T-cell (primary cell): ENCODE measurements around the gene DAZL. TPM values are rescaled to one million over a fixed set of nuclear protein-coding genes. Genes with fewer than 3 reads are reported as not detected.

Experiments used
- ATAC-seq, 4 experiments: fragments of 200-7000 bp in 3 of 4; fragments of 150-1000 bp in 1 of 4; cut with Tn5 transposase; replicated peaks in 1 of 4; 1 replicate in 3 of 4; 2 replicates in 1 of 4; pipeline ENCODE4 v1.10.0; 2021; ENCODE audit warnings: moderate library complexity in 3 of 4, mild to moderate bottlenecking in 2 of 4, moderate number of reproducible peaks in 1 of 4
- CTCF ChIA-PET, 2 donors: fragments of 300-600 bp; sonication (Branson Sonifier 250); formaldehyde crosslinking; loops; one replicate each; lab custom pipeline; 2022; ENCODE audit warnings: antibody characterized with exemption in 2 of 2; lab: Charles Lee
- POLR2A ChIA-PET, 2 donors: fragments of 300-600 bp; sonication (Branson Sonifier 250); formaldehyde crosslinking; loops; one replicate each; lab custom pipeline; 2022; ENCODE audit warnings: antibody characterized with exemption in 2 of 2; lab: Charles Lee
- DNase-seq, 35 experiments: peaks; one replicate each; pipeline versions ENCODE4 v3.0.0 to v3.0.0-alpha.2; 2013 to 2023
- H3K27ac ChIP-seq: one replicate; pipeline ENCODE4 v1.5.1; 2013; ENCODE audit warnings: low read length
- H3K27me3 ChIP-seq, 2 experiments: replicated peaks in 1 of 2; 1 replicate in 1 of 2; 2 replicates in 1 of 2; pipeline versions ENCODE4 v1.6.1 to v1.7.0; 2013; ENCODE audit warnings: low read length in 1 of 2, mixed read lengths in 1 of 2; ENCODE audit not compliant: control insufficient read depth in 2 of 2, insufficient read depth in 2 of 2; ENCODE audit errors: extremely low read depth in 1 of 2
- H3K36me3 ChIP-seq, 2 donors: 1 replicate in 1 of 2; 2 replicates in 1 of 2; pipeline versions ENCODE4 v1.6.1 to v1.7.0; 2013; ENCODE audit warnings: low read length in 1 of 2; ENCODE audit not compliant: control insufficient read depth in 2 of 2, insufficient read depth in 1 of 2; ENCODE audit errors: extremely low read depth in 1 of 2
- H3K4me1 ChIP-seq, 2 experiments: 1 replicate in 1 of 2; 2 replicates in 1 of 2; pipeline versions ENCODE4 v1.6.1 to v1.7.0; 2013; ENCODE audit warnings: low read length in 2 of 2, mixed read lengths in 1 of 2; ENCODE audit not compliant: insufficient read depth in 2 of 2, control insufficient read depth in 1 of 2; ENCODE audit errors: extremely low read depth in 1 of 2
- H3K4me3 ChIP-seq, 2 donors: 1 replicate in 1 of 2; 2 replicates in 1 of 2; pipeline versions ENCODE4 v1.5.1 to v1.7.0; 2013; ENCODE audit warnings: mild to moderate bottlenecking in 2 of 2, low read length in 1 of 2, moderate library complexity in 1 of 2; ENCODE audit not compliant: control insufficient read depth in 1 of 2; ENCODE audit errors: extremely low read depth in 1 of 2
- H3K9me3 ChIP-seq: 2 replicates; pipeline ENCODE4 v1.7.0; 2013
- H3K27ac Mint-ChIP-seq, 2 donors: one replicate each; pipeline ENCODE4 v1.8.0; 2020 to 2021; ENCODE audit warnings: mild to moderate bottlenecking in 2 of 2, mixed read lengths in 2 of 2
- H3K27me3 Mint-ChIP-seq, 2 donors: one replicate each; pipeline ENCODE4 v1.8.0; 2021 to 2022; ENCODE audit warnings: mixed read lengths in 2 of 2
- H3K36me3 Mint-ChIP-seq: one replicate; pipeline ENCODE4 v1.8.0; 2021; ENCODE audit warnings: mixed read lengths
- H3K4me1 Mint-ChIP-seq, 3 donors: one replicate each; pipeline ENCODE4 v1.8.0; 2020 to 2022; ENCODE audit warnings: mixed read lengths in 3 of 3, mild to moderate bottlenecking in 1 of 3
- H3K4me3 Mint-ChIP-seq, 3 donors: one replicate each; pipeline ENCODE4 v1.8.0; 2020 to 2022; ENCODE audit warnings: mild to moderate bottlenecking in 3 of 3, mixed read lengths in 3 of 3, moderate library complexity in 3 of 3
- H3K9me3 Mint-ChIP-seq, 3 donors: one replicate each; pipeline ENCODE4 v1.8.0; 2020 to 2022; ENCODE audit warnings: mixed read lengths in 3 of 3
- WGBS: methylation state at CpG from one replicate; pipeline ENCODE4 v1.1.5; 2013; ENCODE audit warnings: missing lambda C conversion rate; ENCODE audit not compliant: insufficient coverage; 5-methylcytosine and 5-hydroxymethylcytosine counted together
- total RNA-seq, 35 experiments: library from RNA in 6 of 35; stranded (reverse) in 6 of 35; fragments of 120-200 nt in 1 of 35; gene quantifications; one replicate each; pipeline versions ENCODE4 v1.2.1 to v1.2.4 and lab custom pipeline; 2013 to 2026

The DAZL gene
- total RNA-seq, 5 donors from 2014 or later (not counting 1 experiment from before 2014, with no cell fraction given): not detected

- POLR2A ChIA-PET: no interaction called here
- no CpG with 5 or more reads among the region's 2 CpGs for WGBS
These were observed 37.1 kb downstream of the DAZL start for GRCh38 chr3:16568115-16568514.

GRCh38 chr3:16559653-16560365, 45.4 kb downstream of the DAZL start:
- Histone ChIP-seq H3K4me3 (no peak overlapping the region), H3K27me3 (peaks cover 0 to 9% of the 10 kb centered on the region in 2 experiments), H3K36me3 (no peaks in the 10 kb centered on the region), H3K4me1 (no peaks in the 10 kb centered on the region), H3K27ac (no peak overlapping the region), H3K9me3 (no peaks in the 10 kb centered on the region)
- DNase-seq (no peak), ATAC-seq (no peak)
- ChIA-PET POLR2A (no interaction called here), CTCF (interaction anchor here in 1 of 2 donors (0.6 kb wide), 1 partner anchor 146 kb away, joined by 3 read pairs; no protein-coding TSS in a partner anchor)
- H3K36me3 Mint-ChIP-seq: no peaks in the 10 kb centered on the region
- no peak overlapping the region for H3K4me3 Mint-ChIP-seq
- H3K27ac Mint-ChIP-seq: no peak overlapping the region
- 88% methylated on average over 2 of the region's 5 CpGs for WGBS
- no peaks in the 10 kb centered on the region for H3K4me1 Mint-ChIP-seq
- H3K27me3 Mint-ChIP-seq: peaks cover 0 to 6% of the 10 kb centered on the region in 2 donors
- no peaks in the 10 kb centered on the region for H3K9me3 Mint-ChIP-seq

More at GRCh38 chr3:16568115-16568514, 37.1 kb downstream of the DAZL start:
- Histone ChIP-seq H3K27ac (no peak overlapping the region), H3K36me3 (no peaks in the 10 kb centered on the region), H3K4me1 (no peaks in the 10 kb centered on the region), H3K9me3 (no peaks in the 10 kb centered on the region), H3K27me3 (no peaks in the 10 kb centered on the region), H3K4me3 (no peak overlapping the region)
- Mint-ChIP-seq H3K27ac (no peak overlapping the region), H3K9me3 (no peaks in the 10 kb centered on the region), H3K36me3 (no peaks in the 10 kb centered on the region), H3K27me3 (peaks cover 4 to 8% of the 10 kb centered on the region in 2 donors), H3K4me1 (no peaks in the 10 kb centered on the region), H3K4me3 (no peak overlapping the region)
- DNase-seq (no peak), ATAC-seq (no peak)
- CTCF ChIA-PET: no interaction called here

GRCh38 chr3:16554126-16554525, 51.1 kb downstream of the DAZL start:
- 66% methylated on average over 2 of the region's 4 CpGs for WGBS
- Mint-ChIP-seq H3K36me3 (no peaks in the 10 kb centered on the region), H3K4me3 (no peak overlapping the region), H3K4me1 (peaks cover 6 to 9% (median 6%) of the 10 kb centered on the region in 3 donors), H3K27me3 (peaks cover 5 to 9% of the 10 kb centered on the region in 2 donors), H3K27ac (no peak overlapping the region), H3K9me3 (no peaks in the 10 kb centered on the region)
- CTCF ChIA-PET: no interaction called here
- no peak overlapping the region for H3K27ac ChIP-seq
- ATAC-seq (no peak), DNase-seq (no peak)
- no peaks in the 10 kb centered on the region for H3K36me3 ChIP-seq
- no peaks in the 10 kb centered on the region for H3K9me3 ChIP-seq
- H3K4me1 ChIP-seq: peaks cover 0 to 2% of the 10 kb centered on the region in 2 experiments
- H3K27me3 ChIP-seq: peaks cover 0 to 12% of the 10 kb centered on the region in 2 experiments
- H3K4me3 ChIP-seq: no peak overlapping the region
- POLR2A ChIA-PET: no interaction called here

GRCh38 chr3:16552757-16553156, 52.5 kb downstream of the DAZL start:
- H3K4me1 Mint-ChIP-seq: peaks cover 6 to 9% (median 6%) of the 10 kb centered on the region in 3 donors
- H3K36me3 Mint-ChIP-seq: no peaks in the 10 kb centered on the region
- H3K27ac Mint-ChIP-seq: no peak overlapping the region
- no peak for ATAC-seq
- H3K27me3 Mint-ChIP-seq: peaks cover 5 to 9% of the 10 kb centered on the region in 2 donors
- DNase-seq: no peak
- POLR2A ChIA-PET: no interaction called here
- no peak overlapping the region for H3K27ac ChIP-seq
- WGBS: 75% methylated on average over 1 of the region's 3 CpGs
- peaks cover 0 to 12% of the 10 kb centered on the region in 2 experiments for H3K27me3 ChIP-seq
- no peak overlapping the region for H3K4me3 Mint-ChIP-seq
- CTCF ChIA-PET: interaction anchor here (0.5 to 1.5 kb wide), 2 partner anchors 266 to 502 kb away, joined by 4 to 12 read pairs; no protein-coding TSS in a partner anchor
- H3K4me3 ChIP-seq: no peak overlapping the region
- H3K9me3 ChIP-seq: no peaks in the 10 kb centered on the region
- no peaks in the 10 kb centered on the region for H3K9me3 Mint-ChIP-seq
- peaks cover 0 to 2% of the 10 kb centered on the region in 2 experiments for H3K4me1 ChIP-seq
- H3K36me3 ChIP-seq: no peaks in the 10 kb centered on the region

- DNase-seq (no peak), ATAC-seq (no peak)
- Mint-ChIP-seq H3K4me1 (peaks cover 6 to 9% (median 6%) of the 10 kb centered on the region in 3 donors), H3K27ac (no peak overlapping the region), H3K4me3 (no peak overlapping the region), H3K36me3 (no peaks in the 10 kb centered on the region), H3K27me3 (peaks cover 5 to 9% of the 10 kb centered on the region in 2 donors), H3K9me3 (no peaks in the 10 kb centered on the region)
- no peaks in the 10 kb centered on the region for H3K36me3 ChIP-seq
- ChIA-PET CTCF (interaction anchor here (0.7 to 1.9 kb wide), 5 partner anchors 69 to 501 kb away, joined by 3 to 15 read pairs (median 5); no protein-coding TSS in a partner anchor), POLR2A (interaction anchor here (0.6 to 0.8 kb wide), 2 partner anchors 470 to 1192 kb away, joined by 3 to 7 read pairs; no protein-coding TSS in a partner anchor)
- H3K27ac ChIP-seq: no peak overlapping the region
- WGBS: 88% methylated on average over 2 of the region's 4 CpGs
- no peak overlapping the region for H3K4me3 ChIP-seq
- peaks cover 2% of the 10 kb centered on the region in 2 experiments for H3K4me1 ChIP-seq
- no peaks in the 10 kb centered on the region for H3K9me3 ChIP-seq
- H3K27me3 ChIP-seq: peaks cover 0 to 6% of the 10 kb centered on the region in 2 experiments
These were observed 53.8 kb downstream of the DAZL start for GRCh38 chr3:16551342-16551976.

GRCh38 chr3:16550676-16551341, 54.4 kb downstream of the DAZL start:
- no peak overlapping the region for H3K27ac ChIP-seq
- Mint-ChIP-seq H3K27me3 (peaks cover 3 to 9% of the 10 kb centered on the region in 2 donors), H3K4me3 (no peak overlapping the region), H3K9me3 (no peaks in the 10 kb centered on the region), H3K36me3 (no peaks in the 10 kb centered on the region), H3K4me1 (peaks cover 6 to 9% (median 6%) of the 10 kb centered on the region in 3 donors), H3K27ac (peak overlapping the region; percentile 61 to 66)
- POLR2A ChIA-PET: interaction anchor here (0.6 to 1.0 kb wide), 3 partner anchors 283 to 1193 kb away, joined by 3 to 7 read pairs (median 4); no protein-coding TSS in a partner anchor
- ATAC-seq: peak; percentile 93 to 99 (median 98)
- peak; percentile 32 to 90 (median 66) for DNase-seq
- peaks cover 0 to 4% of the 10 kb centered on the region in 2 experiments for H3K27me3 ChIP-seq
- no peaks in the 10 kb centered on the region for H3K36me3 ChIP-seq
- H3K4me3 ChIP-seq: no peak overlapping the region
- no peaks in the 10 kb centered on the region for H3K9me3 ChIP-seq
- WGBS: 0% methylated on average over 3 of the region's 7 CpGs
- H3K4me1 ChIP-seq: peaks cover 2% of the 10 kb centered on the region in 2 experiments
- CTCF ChIA-PET: interaction anchor here (0.5 to 1.9 kb wide), 10 partner anchors 24 to 722 kb away, joined by 3 to 15 read pairs (median 4); partner anchors contain the start of genes DPH3 (in 1 of the 2) and OXNAD1 (in 1 of the 2)
